GM12864 (cell line): Measurements from ENCODE around the gene PROZ.

Source experiments
- DNase-seq: peaks from one replicate; pipeline ENCODE4 v3.0.0-alpha.2; 2011; ENCODE audit warnings: low read depth
- H3K4me3 ChIP-seq: 2 replicates; pipeline ENCODE4 v1.5.1; 2011; ENCODE audit warnings: mild to moderate bottlenecking, low read depth, low read length, control low read depth
- TF ChIP-seq, protein P1 (sequence below): IDR thresholded peaks from 2 replicates; pipeline ENCODE4 v1.5.1; 2011; ENCODE audit warnings: low read depth, mild to moderate bottlenecking, moderate library complexity, low read length, control low read depth, inconsistent platforms; ENCODE audit errors: missing control alignments

PROZ gene

DNA sequence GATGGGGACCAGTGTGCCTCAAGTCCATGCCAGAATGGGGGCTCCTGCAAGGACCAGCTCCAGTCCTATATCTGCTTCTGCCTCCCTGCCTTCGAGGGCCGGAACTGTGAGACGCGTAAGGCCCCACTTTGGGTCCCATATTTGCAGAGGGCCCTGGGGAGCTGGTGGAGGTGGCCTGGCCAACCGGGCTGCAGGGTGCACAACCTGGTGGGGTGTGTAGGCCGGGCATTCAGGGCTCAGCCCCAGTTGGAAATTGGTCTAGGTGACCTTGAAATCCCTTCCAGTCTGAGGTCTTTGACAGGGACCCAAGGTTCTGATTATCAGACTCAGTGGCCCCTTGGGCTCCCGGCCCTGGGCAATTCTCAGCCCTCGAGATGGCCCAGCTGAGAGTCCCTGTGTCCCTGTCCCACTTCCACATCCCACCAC lies 44.6 kb upstream of the PROZ start:
- no peak for DNase-seq
- TF ChIP-seq, protein P1, sequence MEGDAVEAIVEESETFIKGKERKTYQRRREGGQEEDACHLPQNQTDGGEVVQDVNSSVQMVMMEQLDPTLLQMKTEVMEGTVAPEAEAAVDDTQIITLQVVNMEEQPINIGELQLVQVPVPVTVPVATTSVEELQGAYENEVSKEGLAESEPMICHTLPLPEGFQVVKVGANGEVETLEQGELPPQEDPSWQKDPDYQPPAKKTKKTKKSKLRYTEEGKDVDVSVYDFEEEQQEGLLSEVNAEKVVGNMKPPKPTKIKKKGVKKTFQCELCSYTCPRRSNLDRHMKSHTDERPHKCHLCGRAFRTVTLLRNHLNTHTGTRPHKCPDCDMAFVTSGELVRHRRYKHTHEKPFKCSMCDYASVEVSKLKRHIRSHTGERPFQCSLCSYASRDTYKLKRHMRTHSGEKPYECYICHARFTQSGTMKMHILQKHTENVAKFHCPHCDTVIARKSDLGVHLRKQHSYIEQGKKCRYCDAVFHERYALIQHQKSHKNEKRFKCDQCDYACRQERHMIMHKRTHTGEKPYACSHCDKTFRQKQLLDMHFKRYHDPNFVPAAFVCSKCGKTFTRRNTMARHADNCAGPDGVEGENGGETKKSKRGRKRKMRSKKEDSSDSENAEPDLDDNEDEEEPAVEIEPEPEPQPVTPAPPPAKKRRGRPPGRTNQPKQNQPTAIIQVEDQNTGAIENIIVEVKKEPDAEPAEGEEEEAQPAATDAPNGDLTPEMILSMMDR: no peak
- no peak overlapping the region for H3K4me3 ChIP-seq

DNA sequence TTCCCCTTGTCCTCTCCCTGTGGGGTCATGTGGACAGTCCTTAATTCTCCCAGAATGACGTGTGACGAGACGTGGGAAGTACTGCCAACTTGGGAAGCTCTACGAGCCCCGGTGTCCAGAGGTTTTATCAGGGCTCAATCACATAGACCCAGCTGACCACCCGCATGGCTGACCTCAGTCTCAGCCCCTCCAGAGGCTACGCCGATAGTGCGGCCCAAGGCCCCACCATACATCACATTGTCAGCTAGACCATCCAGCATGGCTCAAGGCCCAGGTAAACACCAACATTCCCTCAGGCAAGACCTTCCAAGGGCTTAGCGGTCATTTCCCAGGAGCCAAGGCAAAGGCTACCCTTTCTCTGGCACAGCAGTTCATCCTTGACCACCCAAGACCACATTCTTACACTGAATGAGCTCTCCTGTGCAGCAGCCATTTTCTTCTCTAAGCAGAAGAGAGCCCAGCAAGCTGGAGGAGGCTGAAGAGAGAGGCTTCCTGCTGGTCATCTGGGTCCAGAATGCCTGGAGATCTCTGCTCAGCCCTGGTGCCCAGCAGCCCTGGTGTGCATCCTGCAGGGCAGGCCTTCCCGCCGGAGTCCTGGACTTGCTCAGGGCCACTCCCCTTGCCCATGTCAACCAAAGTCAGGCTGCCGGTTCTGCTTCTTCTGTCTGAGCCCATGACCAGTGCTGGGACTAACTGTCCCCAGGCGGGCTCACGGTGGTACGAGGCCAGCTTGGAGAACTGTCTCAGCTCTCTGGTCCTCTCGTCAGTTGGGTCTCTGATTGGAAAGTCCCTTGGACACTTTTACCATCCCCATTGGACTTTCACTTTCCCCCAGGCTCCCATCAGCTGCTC lies 43.7 kb upstream of the PROZ start:
- DNase-seq: no peak
- H3K4me3 ChIP-seq: no peak overlapping the region
- TF ChIP-seq, protein P1: no peak

DNA sequence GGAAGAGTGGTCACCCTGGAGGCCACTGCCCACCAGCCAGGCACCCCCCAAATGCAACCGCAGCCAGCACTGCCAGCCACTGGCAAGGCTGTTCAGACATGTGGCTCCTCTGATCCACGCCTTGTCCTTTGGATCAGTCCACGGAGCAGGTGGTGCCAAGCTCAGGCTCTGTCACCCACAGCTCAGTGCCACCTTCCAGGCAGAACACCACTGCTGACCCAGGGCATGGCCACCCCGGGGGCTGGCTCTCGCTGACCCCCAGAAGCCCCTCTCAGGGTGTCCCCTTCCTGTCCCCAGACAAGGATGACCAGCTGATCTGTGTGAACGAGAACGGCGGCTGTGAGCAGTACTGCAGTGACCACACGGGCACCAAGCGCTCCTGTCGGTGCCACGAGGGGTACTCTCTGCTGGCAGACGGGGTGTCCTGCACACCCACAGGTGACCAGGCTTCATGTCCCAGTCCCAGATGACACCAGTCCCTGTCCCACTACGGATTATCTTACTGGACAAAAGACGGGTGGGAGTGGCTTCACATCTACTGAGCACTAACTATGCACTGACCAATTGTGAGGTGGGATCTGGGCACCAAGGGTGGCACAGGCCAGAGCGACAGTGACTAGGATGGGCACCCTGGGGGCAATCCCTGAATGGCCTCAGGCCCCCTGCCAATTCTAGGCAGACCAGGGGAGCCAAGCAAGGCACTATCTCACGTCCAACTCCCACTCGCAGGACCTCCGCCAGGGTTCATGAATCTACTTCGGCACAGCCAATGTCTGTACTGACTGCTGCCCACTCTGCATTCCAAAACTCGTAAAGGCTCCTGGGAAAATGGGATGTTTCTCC lies 42.9 kb upstream of the PROZ start:
- TF ChIP-seq, protein P1: no peak
- DNase-seq: no peak

DNA sequence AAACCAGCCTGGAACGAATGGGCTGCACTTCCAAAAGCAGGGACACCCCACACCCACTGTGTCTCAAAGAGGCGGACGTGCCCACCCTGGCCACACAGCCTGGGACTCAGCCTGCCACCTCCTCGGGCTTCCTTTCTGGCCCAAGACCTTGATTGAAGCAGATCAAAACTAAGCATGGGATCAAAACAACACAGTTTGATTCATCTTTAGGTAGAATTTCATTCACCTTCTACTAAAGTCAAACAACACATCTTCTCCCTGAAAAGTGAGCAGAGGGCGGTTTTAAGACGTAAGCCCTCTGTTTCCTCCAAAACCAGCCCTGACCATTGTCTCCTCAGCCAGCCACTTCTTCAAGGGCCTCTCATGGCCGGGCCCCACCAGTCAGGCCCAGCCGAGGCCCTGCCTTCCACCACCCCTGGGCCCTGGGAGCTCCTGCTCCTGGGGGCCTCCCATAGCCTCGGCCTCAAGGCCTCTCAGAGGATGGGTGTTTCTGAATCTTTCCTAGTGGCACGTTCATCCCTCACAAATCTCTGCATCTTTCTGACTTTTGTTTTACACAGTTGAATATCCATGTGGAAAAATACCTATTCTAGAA lies 42.1 kb upstream of the PROZ start:
- TF ChIP-seq, protein P1: no peak
- no peak for DNase-seq
- no peak overlapping the region for H3K4me3 ChIP-seq

More for the DNA sequence above, 42.9 kb upstream of the PROZ start:
- no peak overlapping the region for H3K4me3 ChIP-seq

DNA sequence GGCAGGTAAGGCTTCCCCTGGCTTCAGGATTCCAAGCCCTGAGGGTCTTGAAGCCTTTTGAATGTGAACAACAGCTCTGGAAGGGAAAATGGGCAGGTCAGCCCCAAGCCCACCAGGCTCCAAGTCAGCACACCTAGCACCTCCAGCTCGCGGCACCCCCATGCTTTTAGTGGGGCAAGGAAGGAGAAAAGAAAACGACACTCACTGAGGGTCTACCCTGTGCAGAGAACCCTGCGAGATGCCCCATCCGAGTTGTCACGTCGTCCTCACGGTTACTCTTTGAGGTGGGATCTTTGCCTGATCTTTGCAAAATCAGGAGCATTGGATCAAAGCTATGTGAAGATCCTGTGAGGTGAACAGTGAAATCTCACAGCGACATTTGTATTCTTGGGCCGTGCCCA lies 41.6 kb upstream of the PROZ start:
- H3K4me3 ChIP-seq: no peak overlapping the region
- no peak for DNase-seq
- TF ChIP-seq, protein P1: no peak

DNA sequence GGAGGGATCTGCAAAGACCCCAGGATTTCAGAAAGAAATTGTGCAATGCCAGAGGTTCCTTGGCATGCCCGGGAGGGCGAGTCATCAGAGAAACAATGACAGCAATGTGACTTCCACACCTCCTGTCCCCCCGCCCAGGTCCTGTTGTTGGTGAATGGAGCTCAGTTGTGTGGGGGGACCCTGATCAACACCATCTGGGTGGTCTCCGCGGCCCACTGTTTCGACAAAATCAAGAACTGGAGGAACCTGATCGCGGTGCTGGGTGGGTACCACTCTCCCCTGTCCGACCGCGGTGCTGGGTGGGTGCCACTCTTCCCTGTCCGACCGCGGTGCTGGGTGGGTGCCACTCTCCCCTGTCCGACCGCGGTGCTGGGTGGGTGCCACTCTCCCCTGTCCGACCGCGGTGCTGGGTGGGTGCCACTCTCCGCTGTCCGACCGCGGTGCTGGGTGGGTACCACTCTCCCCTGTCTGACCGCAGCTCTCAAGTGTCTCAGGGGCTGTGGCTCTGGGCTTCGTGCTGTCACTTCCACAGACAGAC lies 41.0 kb upstream of the PROZ start:
- no peak overlapping the region for H3K4me3 ChIP-seq
- TF ChIP-seq, protein P1: no peak
- no peak for DNase-seq
